ENCODE results near the gene HMGCS2. TPM values are rescaled to one million over a fixed set of nuclear protein-coding genes. Genes with fewer than 3 reads are reported as not detected.

HMGCS2 gene
- total and polyA plus RNA-seq, 9 of the 15 experiments (the other 6 are each of a cell fraction or from before 2014, with no cell fraction given), result 0.13 TPM; not detected in 8

- in situ Hi-C loops (cut with MboI) (no loop called here), intact Hi-C loops (cut with micrococcal nuclease) (loop anchor here (5.0 to 10.0 kb wide), 2 partner anchors 63 to 125 kb away; no protein-coding TSS in a partner anchor)
- no TSS peak for BruUV-seq (replicated peaks)
- peaks cover 0 to 4% of the 10 kb centered on the region in 2 experiments; a peak in 2 of 5 replicates for H3K27me3 ChIP-seq (ENCODE audit: control insufficient read depth in 2 of 2, insufficient read depth in 2 of 2, low read length in 2 of 2)
- H4K20me1 ChIP-seq (replicated peaks; ENCODE audit: control insufficient read depth, insufficient read depth, low read length), result peaks cover 56% of the 10 kb centered on the region
- peaks cover 11% of the 10 kb centered on the region; the same call in 1 of the 3 replicates for H3K36me3 ChIP-seq (ENCODE audit: control insufficient read depth, insufficient read depth, low read length)
- no peak overlapping the region for H3K4me2 ChIP-seq (ENCODE audit: insufficient read depth, low read length)
- no peaks in the 10 kb centered on the region for H3K79me2 ChIP-seq (ENCODE audit: control insufficient read depth, insufficient read depth, low read length)
- no peak overlapping the region for H3K27ac ChIP-seq (ENCODE audit: extremely low read depth, low read depth, low read length)
- TF ChIP-seq TRIM24 (IDR thresholded peaks at IDR 0.05) (no peak), JUNB (CRISPR knock-in tag; conservative IDR thresholded peaks at IDR 0.05) (no peak), HDAC2 (IDR thresholded peaks at IDR 0.05) (no peak), ATF1 (CRISPR knock-in tag; IDR thresholded peaks at IDR 0.05) (no peak), ATF1 (tag; IDR thresholded peaks at IDR 0.05) (no peak), CC2D1A (IDR thresholded peaks at IDR 0.05) (no peak), PKNOX1 (IDR thresholded peaks at IDR 0.05) (no peak), NR2F6 (CRISPR knock-in tag; IDR thresholded peaks at IDR 0.05) (no peak), NR1H2 (CRISPR knock-in tag; IDR thresholded peaks at IDR 0.05) (no peak), ZNF696 (CRISPR knock-in tag; conservative IDR thresholded peaks at IDR 0.05) (no peak), KLF1 (tag; IDR thresholded peaks at IDR 0.05) (no peak), ZFP36 (IDR thresholded peaks at IDR 0.05; ENCODE audit: low read depth, low read length, partially characterized antibody) (no peak)
- no peak for FAIRE-seq
- CTCF ChIA-PET (ENCODE audit: low intra/inter-chr PET ratio), result no interaction called here
- no peak overlapping the region for H3K4me3 ChIP-seq
- WGBS (ENCODE audit: insufficient coverage, low coverage, missing lambda C conversion rate), result 62% methylated on average over 2 of the region's 2 CpGs
- H3K9me3 ChIP-seq (replicated peaks; ENCODE audit: control insufficient read depth, insufficient read depth, low read depth, low read length), result 0 out of 2 replicates have a peak, but pooled peaks cover 6% of the 10 kb centered on the region
- H3K9me1 ChIP-seq (ENCODE audit: control insufficient read depth, insufficient read depth, low read length), result peaks cover 9% of the 10 kb centered on the region
- peaks cover 11 to 12% of the 10 kb centered on the region in 2 experiments for H3K4me1 ChIP-seq (replicated peaks in 1 of 2; ENCODE audit: control insufficient read depth in 2 of 2, insufficient read depth in 2 of 2, low read length in 2 of 2)
- no peak overlapping the region for H2AFZ ChIP-seq (ENCODE audit: low read depth, low read length)
- ATAC-seq, result no peak
- no peak overlapping the region; a peak in 1 of 4 replicates for H3K9ac ChIP-seq (ENCODE audit: insufficient read depth in 1 of 2, low read depth in 2 of 2, low read length in 2 of 2)
- POLR2A ChIA-PET, result interaction anchor here (0.5 to 1.7 kb wide), 2 partner anchors 10 to 406 kb away, joined by 3 to 6 read pairs; no protein-coding TSS in a partner anchor
- no peak for DNase-seq (ENCODE audit: extremely low read depth in 1 of 4, low spot score in 3 of 4)
These were observed 28.4 kb downstream of the HMGCS2 start for GRCh38 chr1:119740261-119740660.

Data from K562 (cell line).